ENCODE data around the gene VRK2. TPM values are rescaled to one million over a fixed set of nuclear protein-coding genes. Genes with fewer than 3 reads are reported as not detected.

VRK2 gene
- total and polyA plus RNA-seq, 2 experiments from 2014 or later = 19.0 to 22.5 TPM

- TF ChIP-seq EZH2phosphoT487 (IDR thresholded peaks at IDR 0.05; ENCODE audit: unreplicated experiment) = no peak
- no peak for TF ChIP-seq ZNF114 (CRISPR knock-in tag; IDR thresholded peaks at IDR 0.05)
- no peak for TF ChIP-seq ZNF331 (CRISPR knock-in tag; IDR thresholded peaks at IDR 0.05; ENCODE audit: low read depth)
Observed at GRCh38 chr2:58030771-58031170, 15.8 kb upstream of the VRK2 start (continued).

GRCh38 chr2:58032016-58032763, 14.4 kb upstream of the VRK2 start:
- no peak overlapping the region for H3K27ac Mint-ChIP-seq
- Histone ChIP-seq H3F3A (replicated peaks; ENCODE audit: low read depth) (no peaks in the 10 kb centered on the region), H4K20me1 (replicated peaks; ENCODE audit: insufficient read depth) (no peaks in the 10 kb centered on the region), H3K4me3 (no peak overlapping the region), H3K4me2 (no peak overlapping the region), H3K27me3 (ENCODE audit: insufficient read depth) (no peaks in the 10 kb centered on the region), H3K36me3 (ENCODE audit: insufficient read depth) (no peaks in the 10 kb centered on the region), H3K27ac (ENCODE audit: low read depth) (no peak overlapping the region), H2AFZ (peak overlapping the region; percentile 70), H3K79me2 (replicated peaks; ENCODE audit: insufficient read depth) (no peaks in the 10 kb centered on the region), H3K4me1 (ENCODE audit: insufficient read depth) (no peaks in the 10 kb centered on the region), H3K9me2 (ENCODE audit: insufficient read depth) (no peaks in the 10 kb centered on the region; the same call in 1 of the 2 replicates)
- no peak for DNase-seq (ENCODE audit: low spot score)
- H3K27me3 Mint-ChIP-seq (ENCODE audit: insufficient read depth, low read depth, poor library complexity) = no peaks in the 10 kb centered on the region
- H3K4me3 Mint-ChIP-seq = no peak overlapping the region
- no peak for ATAC-seq
- H3K4me1 Mint-ChIP-seq = no peaks in the 10 kb centered on the region
- no peaks in the 10 kb centered on the region for H3K36me3 Mint-ChIP-seq (ENCODE audit: low read depth)
- no peaks in the 10 kb centered on the region for H3K9me3 Mint-ChIP-seq
- TF ChIP-seq JUNB (IDR thresholded peaks at IDR 0.05; ENCODE audit: unreplicated experiment) = no peak
- TF ChIP-seq, protein P1, sequence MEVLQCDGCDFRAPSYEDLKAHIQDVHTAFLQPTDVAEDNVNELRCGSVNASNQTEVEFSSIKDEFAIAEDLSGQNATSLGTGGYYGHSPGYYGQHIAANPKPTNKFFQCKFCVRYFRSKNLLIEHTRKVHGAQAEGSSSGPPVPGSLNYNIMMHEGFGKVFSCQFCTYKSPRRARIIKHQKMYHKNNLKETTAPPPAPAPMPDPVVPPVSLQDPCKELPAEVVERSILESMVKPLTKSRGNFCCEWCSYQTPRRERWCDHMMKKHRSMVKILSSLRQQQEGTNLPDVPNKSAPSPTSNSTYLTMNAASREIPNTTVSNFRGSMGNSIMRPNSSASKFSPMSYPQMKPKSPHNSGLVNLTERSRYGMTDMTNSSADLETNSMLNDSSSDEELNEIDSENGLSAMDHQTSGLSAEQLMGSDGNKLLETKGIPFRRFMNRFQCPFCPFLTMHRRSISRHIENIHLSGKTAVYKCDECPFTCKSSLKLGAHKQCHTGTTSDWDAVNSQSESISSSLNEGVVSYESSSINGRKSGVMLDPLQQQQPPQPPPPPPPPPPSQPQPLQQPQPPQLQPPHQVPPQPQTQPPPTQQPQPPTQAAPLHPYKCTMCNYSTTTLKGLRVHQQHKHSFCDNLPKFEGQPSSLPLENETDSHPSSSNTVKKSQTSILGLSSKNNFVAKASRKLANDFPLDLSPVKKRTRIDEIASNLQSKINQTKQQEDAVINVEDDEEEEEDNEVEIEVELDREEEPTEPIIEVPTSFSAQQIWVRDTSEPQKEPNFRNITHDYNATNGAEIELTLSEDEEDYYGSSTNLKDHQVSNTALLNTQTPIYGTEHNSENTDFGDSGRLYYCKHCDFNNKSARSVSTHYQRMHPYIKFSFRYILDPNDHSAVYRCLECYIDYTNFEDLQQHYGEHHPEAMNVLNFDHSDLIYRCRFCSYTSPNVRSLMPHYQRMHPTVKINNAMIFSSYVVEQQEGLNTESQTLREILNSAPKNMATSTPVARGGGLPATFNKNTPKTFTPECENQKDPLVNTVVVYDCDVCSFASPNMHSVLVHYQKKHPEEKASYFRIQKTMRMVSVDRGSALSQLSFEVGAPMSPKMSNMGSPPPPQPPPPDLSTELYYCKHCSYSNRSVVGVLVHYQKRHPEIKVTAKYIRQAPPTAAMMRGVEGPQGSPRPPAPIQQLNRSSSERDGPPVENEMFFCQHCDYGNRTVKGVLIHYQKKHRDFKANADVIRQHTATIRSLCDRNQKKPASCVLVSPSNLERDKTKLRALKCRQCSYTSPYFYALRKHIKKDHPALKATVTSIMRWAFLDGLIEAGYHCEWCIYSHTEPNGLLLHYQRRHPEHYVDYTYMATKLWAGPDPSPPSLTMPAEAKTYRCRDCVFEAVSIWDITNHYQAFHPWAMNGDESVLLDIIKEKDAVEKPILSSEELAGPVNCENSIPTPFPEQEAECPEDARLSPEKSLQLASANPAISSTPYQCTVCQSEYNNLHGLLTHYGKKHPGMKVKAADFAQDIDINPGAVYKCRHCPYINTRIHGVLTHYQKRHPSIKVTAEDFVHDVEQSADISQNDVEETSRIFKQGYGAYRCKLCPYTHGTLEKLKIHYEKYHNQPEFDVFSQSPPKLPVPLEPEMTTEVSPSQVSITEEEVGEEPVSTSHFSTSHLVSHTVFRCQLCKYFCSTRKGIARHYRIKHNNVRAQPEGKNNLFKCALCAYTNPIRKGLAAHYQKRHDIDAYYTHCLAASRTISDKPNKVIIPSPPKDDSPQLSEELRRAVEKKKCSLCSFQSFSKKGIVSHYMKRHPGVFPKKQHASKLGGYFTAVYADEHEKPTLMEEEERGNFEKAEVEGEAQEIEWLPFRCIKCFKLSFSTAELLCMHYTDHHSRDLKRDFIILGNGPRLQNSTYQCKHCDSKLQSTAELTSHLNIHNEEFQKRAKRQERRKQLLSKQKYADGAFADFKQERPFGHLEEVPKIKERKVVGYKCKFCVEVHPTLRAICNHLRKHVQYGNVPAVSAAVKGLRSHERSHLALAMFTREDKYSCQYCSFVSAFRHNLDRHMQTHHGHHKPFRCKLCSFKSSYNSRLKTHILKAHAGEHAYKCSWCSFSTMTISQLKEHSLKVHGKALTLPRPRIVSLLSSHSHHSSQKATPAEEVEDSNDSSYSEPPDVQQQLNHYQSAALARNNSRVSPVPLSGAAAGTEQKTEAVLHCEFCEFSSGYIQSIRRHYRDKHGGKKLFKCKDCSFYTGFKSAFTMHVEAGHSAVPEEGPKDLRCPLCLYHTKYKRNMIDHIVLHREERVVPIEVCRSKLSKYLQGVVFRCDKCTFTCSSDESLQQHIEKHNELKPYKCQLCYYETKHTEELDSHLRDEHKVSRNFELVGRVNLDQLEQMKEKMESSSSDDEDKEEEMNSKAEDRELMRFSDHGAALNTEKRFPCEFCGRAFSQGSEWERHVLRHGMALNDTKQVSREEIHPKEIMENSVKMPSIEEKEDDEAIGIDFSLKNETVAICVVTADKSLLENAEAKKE (CRISPR knock-in tag; IDR thresholded peaks at IDR 0.05) = no peak
- TF ChIP-seq, protein P2, sequence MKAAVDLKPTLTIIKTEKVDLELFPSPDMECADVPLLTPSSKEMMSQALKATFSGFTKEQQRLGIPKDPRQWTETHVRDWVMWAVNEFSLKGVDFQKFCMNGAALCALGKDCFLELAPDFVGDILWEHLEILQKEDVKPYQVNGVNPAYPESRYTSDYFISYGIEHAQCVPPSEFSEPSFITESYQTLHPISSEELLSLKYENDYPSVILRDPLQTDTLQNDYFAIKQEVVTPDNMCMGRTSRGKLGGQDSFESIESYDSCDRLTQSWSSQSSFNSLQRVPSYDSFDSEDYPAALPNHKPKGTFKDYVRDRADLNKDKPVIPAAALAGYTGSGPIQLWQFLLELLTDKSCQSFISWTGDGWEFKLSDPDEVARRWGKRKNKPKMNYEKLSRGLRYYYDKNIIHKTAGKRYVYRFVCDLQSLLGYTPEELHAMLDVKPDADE (IDR thresholded peaks at IDR 0.05) = no peak
- TF ChIP-seq ZNF331 (CRISPR knock-in tag; IDR thresholded peaks at IDR 0.05; ENCODE audit: low read depth) = no peak
- no peak for TF ChIP-seq NANOG (IDR thresholded peaks at IDR 0.05; ENCODE audit: borderline replicate concordance)
- TF ChIP-seq POLR2AphosphoS5 (IDR thresholded peaks at IDR 0.05; ENCODE audit: low read depth) = no peak
- no peak for TF ChIP-seq EZH2 (IDR thresholded peaks at IDR 0.05; ENCODE audit: low read depth, unreplicated experiment)
- TF ChIP-seq, protein P3, sequence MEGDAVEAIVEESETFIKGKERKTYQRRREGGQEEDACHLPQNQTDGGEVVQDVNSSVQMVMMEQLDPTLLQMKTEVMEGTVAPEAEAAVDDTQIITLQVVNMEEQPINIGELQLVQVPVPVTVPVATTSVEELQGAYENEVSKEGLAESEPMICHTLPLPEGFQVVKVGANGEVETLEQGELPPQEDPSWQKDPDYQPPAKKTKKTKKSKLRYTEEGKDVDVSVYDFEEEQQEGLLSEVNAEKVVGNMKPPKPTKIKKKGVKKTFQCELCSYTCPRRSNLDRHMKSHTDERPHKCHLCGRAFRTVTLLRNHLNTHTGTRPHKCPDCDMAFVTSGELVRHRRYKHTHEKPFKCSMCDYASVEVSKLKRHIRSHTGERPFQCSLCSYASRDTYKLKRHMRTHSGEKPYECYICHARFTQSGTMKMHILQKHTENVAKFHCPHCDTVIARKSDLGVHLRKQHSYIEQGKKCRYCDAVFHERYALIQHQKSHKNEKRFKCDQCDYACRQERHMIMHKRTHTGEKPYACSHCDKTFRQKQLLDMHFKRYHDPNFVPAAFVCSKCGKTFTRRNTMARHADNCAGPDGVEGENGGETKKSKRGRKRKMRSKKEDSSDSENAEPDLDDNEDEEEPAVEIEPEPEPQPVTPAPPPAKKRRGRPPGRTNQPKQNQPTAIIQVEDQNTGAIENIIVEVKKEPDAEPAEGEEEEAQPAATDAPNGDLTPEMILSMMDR (conservative IDR thresholded peaks at IDR 0.05; ENCODE audit: low read depth in 2 of 2) = no peak
- no peak for TF ChIP-seq CREB1 (CRISPR knock-in tag; IDR thresholded peaks at IDR 0.05; ENCODE audit: low read depth)
- TF ChIP-seq STAT1 (IDR thresholded peaks at IDR 0.05; ENCODE audit: unreplicated experiment) = no peak

Data from GM23338 (cell line).